HT-29 (cell line): Measurements from ENCODE around the gene LNPK. TPM values are rescaled to one million over a fixed set of nuclear protein-coding genes. Genes with fewer than 3 reads are reported as not detected.
"Not testable (repeated sequence)": the region's sequence is repeated elsewhere in the genome, so short reads cannot be mapped to it uniquely, and the experiment has no call there.

ENCODE experiments used
- DNase-seq: peaks from one replicate; pipeline ENCODE4 v3.0.0-alpha.2; 2015; ENCODE audit warnings: low spot score
- total RNA-seq: library from RNA; depleted of rRNA; stranded (reverse); fragments of >200 nt; shearing (Covaris generic); gene quantifications from 2 replicates; pipeline ENCODE4 v1.2.3, GENCODE V29; 2014; rRNA removed

Gene LNPK
- total RNA-seq, 1 experiment from 2014 or later: 14.6 TPM

- DNase-seq: not testable (repeated sequence)
Observed at GRCh38 chr2:175913267-175913666, 88.8 kb downstream of the LNPK start.

- DNase-seq: no peak
Observed at GRCh38 chr2:175904035-175904434, 98.0 kb downstream of the LNPK start.

- DNase-seq: no peak
Observed at GRCh38 chr2:175903384-175903936, 98.6 kb downstream of the LNPK start.

GRCh38 chr2:175895957-175896356 is 106.1 kb downstream of the LNPK start:
- DNase-seq: not testable (repeated sequence)

- no peak for DNase-seq
Observed at GRCh38 chr2:175892046-175892445, 110.0 kb downstream of the LNPK start.

GRCh38 chr2:175890636-175891242 is 111.3 kb downstream of the LNPK start:
- DNase-seq: no peak

- DNase-seq: no peak
Observed at GRCh38 chr2:175889701-175890302, 112.3 kb downstream of the LNPK start.

- DNase-seq: no peak
Observed at GRCh38 chr2:175887776-175888175, 114.3 kb downstream of the LNPK start.

GRCh38 chr2:175884697-175885393 is 117.2 kb downstream of the LNPK start:
- DNase-seq: no peak

GRCh38 chr2:175883586-175884194 is 118.4 kb downstream of the LNPK start:
- no peak for DNase-seq

- DNase-seq: no peak
Observed at GRCh38 chr2:175879679-175880078, 122.4 kb downstream of the LNPK start.

GRCh38 chr2:175877845-175878544 is 124.1 kb downstream of the LNPK start:
- no peak for DNase-seq

- no peak for DNase-seq
Observed at GRCh38 chr2:175874291-175874690, 127.8 kb downstream of the LNPK start.

Other genes with a start within 250 kb of the LNPK start
- gene EVX2, start 81.7 kb upstream of the LNPK start, total RNA-seq: 0.03 TPM in 1 of 2 replicates, not detected in the other
- 1.4 and 1.5 TPM in 2 replicates for gene HOXD13, start 90.5 kb upstream of the LNPK start, total RNA-seq
- 2.2 TPM in 1 of 2 replicates, not detected in the other for gene HOXD12, start 97.5 kb upstream of the LNPK start, total RNA-seq
- gene HOXD11, start 105.0 kb upstream of the LNPK start, total RNA-seq: not detected in 2 replicates
- not detected in 2 replicates for gene HOXD10, start 114.5 kb upstream of the LNPK start, total RNA-seq
- not detected in 2 replicates for gene HOXD9, start 120.5 kb upstream of the LNPK start, total RNA-seq
- not detected in 2 replicates for gene HOXD8, start 127.4 kb upstream of the LNPK start, total RNA-seq
- not detected in 2 replicates for gene HOXD4, start 149.3 kb upstream of the LNPK start, total RNA-seq
- not detected in 2 replicates for gene HOXD3, start 155.0 kb upstream of the LNPK start, total RNA-seq
- gene HOXD1, start 186.4 kb upstream of the LNPK start, total RNA-seq: not detected in 2 replicates